Stimulated activated CD4-positive, alpha-beta T cell treated with anti-CD3 and anti-CD28 coated beads, Interleukin-2, amount 100 ng/mL, for 24 hours (primary cell): ENCODE data around the gene IL20RA.
A peak's percentile ranks its signal among the peaks of the same experiment; 100 is the strongest.
"Not testable (repeated sequence)": the region's sequence is repeated elsewhere in the genome, so short reads cannot be mapped to it uniquely, and the experiment has no call there.

Experiments
- DNase-seq, 2 donors: peaks; one replicate each; pipeline ENCODE4 v3.0.0-alpha.2; 2020

Gene IL20RA

GRCh38 chr6:136969433-136969832, 75.3 kb downstream of the IL20RA start:
- no peak for DNase-seq

GRCh38 chr6:136968837-136969236, 75.9 kb downstream of the IL20RA start:
- no peak for DNase-seq

- DNase-seq = peak; percentile 66 to 74
Measured at GRCh38 chr6:136967876-136968752, 76.7 kb downstream of the IL20RA start.

GRCh38 chr6:136964398-136964797, 80.4 kb downstream of the IL20RA start:
- DNase-seq = no peak

- DNase-seq = no peak
Measured at GRCh38 chr6:136963259-136963658, 81.5 kb downstream of the IL20RA start.

GRCh38 chr6:136962661-136963060, 82.1 kb downstream of the IL20RA start:
- DNase-seq = no peak

- no peak for DNase-seq
Measured at GRCh38 chr6:136961848-136962247, 82.9 kb downstream of the IL20RA start.

- DNase-seq = no peak
Measured at GRCh38 chr6:136960781-136961180, 84.0 kb downstream of the IL20RA start.

GRCh38 chr6:136959935-136960334, 84.8 kb downstream of the IL20RA start:
- not testable (repeated sequence) for DNase-seq

GRCh38 chr6:136959471-136959891, 85.3 kb downstream of the IL20RA start:
- DNase-seq = no peak

- no peak for DNase-seq
Measured at GRCh38 chr6:136958168-136958567, 86.6 kb downstream of the IL20RA start.

- DNase-seq = no peak
Measured at GRCh38 chr6:136956590-136957544, 87.9 kb downstream of the IL20RA start.

- DNase-seq = no peak
Measured at GRCh38 chr6:136955123-136955522, 89.6 kb downstream of the IL20RA start.

GRCh38 chr6:136952714-136953260, 92.0 kb downstream of the IL20RA start:
- no peak for DNase-seq

- no peak for DNase-seq
Measured at GRCh38 chr6:136950436-136951126, 94.2 kb downstream of the IL20RA start.
